ENCODE data around the gene PBX3.

The PBX3 gene

GRCh38 chr9:125994066-125994943 lies 247.1 kb downstream of the PBX3 start:
- Mint-ChIP-seq H3K4me1 (peaks cover 27% of the 10 kb centered on the region), H3K27me3 (ENCODE audit: low read depth, poor library complexity) (peaks cover 7% of the 10 kb centered on the region), H3K27ac (no peak overlapping the region), H3K36me3 (ENCODE audit: low read depth) (no peaks in the 10 kb centered on the region), H3K9me3 (no peaks in the 10 kb centered on the region), H3K4me3 (no peak overlapping the region)
- DNase-seq, result no peak
- TF ChIP-seq, protein P1, sequence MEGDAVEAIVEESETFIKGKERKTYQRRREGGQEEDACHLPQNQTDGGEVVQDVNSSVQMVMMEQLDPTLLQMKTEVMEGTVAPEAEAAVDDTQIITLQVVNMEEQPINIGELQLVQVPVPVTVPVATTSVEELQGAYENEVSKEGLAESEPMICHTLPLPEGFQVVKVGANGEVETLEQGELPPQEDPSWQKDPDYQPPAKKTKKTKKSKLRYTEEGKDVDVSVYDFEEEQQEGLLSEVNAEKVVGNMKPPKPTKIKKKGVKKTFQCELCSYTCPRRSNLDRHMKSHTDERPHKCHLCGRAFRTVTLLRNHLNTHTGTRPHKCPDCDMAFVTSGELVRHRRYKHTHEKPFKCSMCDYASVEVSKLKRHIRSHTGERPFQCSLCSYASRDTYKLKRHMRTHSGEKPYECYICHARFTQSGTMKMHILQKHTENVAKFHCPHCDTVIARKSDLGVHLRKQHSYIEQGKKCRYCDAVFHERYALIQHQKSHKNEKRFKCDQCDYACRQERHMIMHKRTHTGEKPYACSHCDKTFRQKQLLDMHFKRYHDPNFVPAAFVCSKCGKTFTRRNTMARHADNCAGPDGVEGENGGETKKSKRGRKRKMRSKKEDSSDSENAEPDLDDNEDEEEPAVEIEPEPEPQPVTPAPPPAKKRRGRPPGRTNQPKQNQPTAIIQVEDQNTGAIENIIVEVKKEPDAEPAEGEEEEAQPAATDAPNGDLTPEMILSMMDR (IDR thresholded peaks at IDR 0.05), result no peak

GRCh38 chr9:125995006-125995405 lies 247.8 kb downstream of the PBX3 start:
- no peak overlapping the region for H3K27ac Mint-ChIP-seq
- no peaks in the 10 kb centered on the region for H3K9me3 Mint-ChIP-seq
- no peak overlapping the region for H3K4me3 Mint-ChIP-seq
- peaks cover 27% of the 10 kb centered on the region for H3K4me1 Mint-ChIP-seq
- no peak for DNase-seq
- peaks cover 7% of the 10 kb centered on the region for H3K27me3 Mint-ChIP-seq (ENCODE audit: low read depth, poor library complexity)
- no peaks in the 10 kb centered on the region for H3K36me3 Mint-ChIP-seq (ENCODE audit: low read depth)
- TF ChIP-seq, protein P1 (IDR thresholded peaks at IDR 0.05), result no peak

GRCh38 chr9:125995706-125996105 lies 248.5 kb downstream of the PBX3 start:
- H3K9me3 Mint-ChIP-seq, result no peaks in the 10 kb centered on the region
- DNase-seq, result no peak
- TF ChIP-seq, protein P1 (IDR thresholded peaks at IDR 0.05), result no peak
- H3K4me1 Mint-ChIP-seq, result peaks cover 22% of the 10 kb centered on the region
- peak overlapping the region; percentile 68 for H3K27ac Mint-ChIP-seq
- peaks cover 9% of the 10 kb centered on the region for H3K27me3 Mint-ChIP-seq (ENCODE audit: low read depth, poor library complexity)
- no peaks in the 10 kb centered on the region for H3K36me3 Mint-ChIP-seq (ENCODE audit: low read depth)
- no peak overlapping the region for H3K4me3 Mint-ChIP-seq

GRCh38 chr9:125996791-125997190 lies 249.6 kb downstream of the PBX3 start:
- Mint-ChIP-seq H3K27ac (peak overlapping the region; percentile 45), H3K27me3 (ENCODE audit: low read depth, poor library complexity) (peaks cover 10% of the 10 kb centered on the region), H3K9me3 (no peaks in the 10 kb centered on the region), H3K4me1 (peaks cover 13% of the 10 kb centered on the region), H3K36me3 (ENCODE audit: low read depth) (no peaks in the 10 kb centered on the region), H3K4me3 (no peak overlapping the region)
- no peak for DNase-seq
- TF ChIP-seq, protein P1 (IDR thresholded peaks at IDR 0.05), result no peak

DNA sequence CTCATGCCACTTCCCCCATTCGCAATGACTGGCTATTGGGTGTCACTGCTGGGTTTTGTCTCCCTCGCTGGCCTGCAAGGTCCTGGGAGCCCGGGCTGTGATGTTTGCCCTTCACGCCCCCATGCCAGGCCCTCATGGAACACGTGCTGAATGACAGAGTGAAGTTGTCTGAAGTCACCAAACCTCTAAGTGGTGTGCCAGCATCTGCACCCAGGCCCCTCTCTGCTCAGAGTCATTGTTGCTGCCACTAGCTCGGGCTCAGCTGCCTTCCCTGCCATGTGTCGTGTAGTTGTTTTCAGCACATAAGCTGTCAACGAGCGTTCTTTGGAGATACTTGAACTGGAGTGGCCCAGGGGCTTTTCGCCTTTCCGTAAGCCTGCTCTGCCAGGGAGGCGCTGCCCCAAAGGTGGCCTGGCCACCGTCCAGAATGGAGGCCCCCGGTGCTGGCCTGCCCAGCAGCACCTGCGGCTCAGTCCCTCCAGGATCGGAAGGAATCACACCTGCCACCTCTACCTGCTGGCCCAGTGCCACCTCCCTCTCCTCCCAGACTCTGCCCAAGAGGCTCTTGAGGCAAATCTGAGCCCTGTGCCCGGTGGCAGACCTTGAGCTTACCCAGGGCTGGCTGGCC lies 250.1 kb downstream of the PBX3 start:
- Mint-ChIP-seq H3K4me3 (no peak overlapping the region), H3K9me3 (no peaks in the 10 kb centered on the region), H3K4me1 (peaks cover 13% of the 10 kb centered on the region), H3K27me3 (ENCODE audit: low read depth, poor library complexity) (peaks cover 10% of the 10 kb centered on the region), H3K36me3 (ENCODE audit: low read depth) (no peaks in the 10 kb centered on the region), H3K27ac (peak overlapping the region; percentile 45)
- DNase-seq, result no peak
- TF ChIP-seq, protein P1 (IDR thresholded peaks at IDR 0.05), result no peak

Measured in nephron progenitor cell (in vitro differentiated cells).